ENCODE data around the gene RASSF8. TPM values are rescaled to one million over a fixed set of nuclear protein-coding genes. Genes with fewer than 3 reads are reported as not detected.
A peak's percentile ranks its signal among the peaks of the same experiment; 100 is the strongest.

The RASSF8 gene
- total RNA-seq, 2 donors from 2014 or later, result 1.3 to 12.8 TPM

GRCh38 chr12:26119391-26119989, 161.0 kb downstream of the RASSF8 start:
- Mint-ChIP-seq H3K4me1 (ENCODE audit: low read depth) (peaks cover 28% of the 10 kb centered on the region), H3K9me3 (no peaks in the 10 kb centered on the region), H3K36me3 (ENCODE audit: insufficient read depth in 2 of 2) (no peaks in the 10 kb centered on the region), H3K4me3 (no peak overlapping the region), H3K27ac (no peak overlapping the region), H3K27me3 (ENCODE audit: low read depth) (peaks cover 65% of the 10 kb centered on the region)
- DNase-seq (peak in 1 of 2 donors; percentile 2), ATAC-seq (replicated peaks in 1 of 2) (no peak)

GRCh38 chr12:26120561-26121274, 162.2 kb downstream of the RASSF8 start:
- H3K9me3 Mint-ChIP-seq, result no peaks in the 10 kb centered on the region
- H3K27me3 Mint-ChIP-seq (ENCODE audit: low read depth), result peaks cover 77% of the 10 kb centered on the region
- ATAC-seq (replicated peaks in 1 of 2), result no peak
- peak overlapping the region in 1 of 2 donors; percentile 71 for H3K4me3 Mint-ChIP-seq
- DNase-seq, result no peak
- peaks cover 33% of the 10 kb centered on the region for H3K4me1 Mint-ChIP-seq (ENCODE audit: low read depth)
- H3K36me3 Mint-ChIP-seq (ENCODE audit: insufficient read depth in 2 of 2), result no peaks in the 10 kb centered on the region
- H3K27ac Mint-ChIP-seq, result no peak overlapping the region

- Mint-ChIP-seq H3K27me3 (ENCODE audit: low read depth) (peaks cover 77% of the 10 kb centered on the region), H3K27ac (no peak overlapping the region), H3K9me3 (no peaks in the 10 kb centered on the region), H3K4me3 (peak overlapping the region; percentile 72 to 75), H3K4me1 (ENCODE audit: low read depth) (peaks cover 38% of the 10 kb centered on the region), H3K36me3 (ENCODE audit: insufficient read depth in 2 of 2) (no peaks in the 10 kb centered on the region)
- ATAC-seq (replicated peaks in 1 of 2) (no peak), DNase-seq (no peak)
Measured at GRCh38 chr12:26121323-26122060, 163.0 kb downstream of the RASSF8 start.

- Mint-ChIP-seq H3K27me3 (ENCODE audit: low read depth) (peaks cover 77% of the 10 kb centered on the region), H3K27ac (no peak overlapping the region), H3K4me1 (ENCODE audit: low read depth) (peaks cover 42% of the 10 kb centered on the region), H3K9me3 (no peaks in the 10 kb centered on the region), H3K4me3 (peak overlapping the region; percentile 72 to 75), H3K36me3 (ENCODE audit: insufficient read depth in 2 of 2) (no peaks in the 10 kb centered on the region)
- DNase-seq, result peak; percentile 36 to 53
- peak; percentile 59 to 61 for ATAC-seq (replicated peaks in 1 of 2)
Measured at GRCh38 chr12:26122061-26122680, 163.7 kb downstream of the RASSF8 start.

GRCh38 chr12:26122681-26123481, 164.4 kb downstream of the RASSF8 start:
- ATAC-seq (replicated peaks in 1 of 2) (peak; percentile 51 to 54), DNase-seq (peak; percentile 37 to 42)
- Mint-ChIP-seq H3K27me3 (ENCODE audit: low read depth) (peaks cover 78% of the 10 kb centered on the region), H3K4me1 (ENCODE audit: low read depth) (peaks cover 43% of the 10 kb centered on the region), H3K4me3 (peak overlapping the region; percentile 77 to 84), H3K9me3 (no peaks in the 10 kb centered on the region), H3K36me3 (ENCODE audit: insufficient read depth in 2 of 2) (no peaks in the 10 kb centered on the region), H3K27ac (no peak overlapping the region)

GRCh38 chr12:26123482-26123980, 165.0 kb downstream of the RASSF8 start:
- H3K4me3 Mint-ChIP-seq, result peak overlapping the region; percentile 77 to 84
- no peak overlapping the region for H3K27ac Mint-ChIP-seq

GRCh38 chr12:26124446-26125399, 166.2 kb downstream of the RASSF8 start, which contains the start of gene BHLHE41:
Gene BHLHE41, minus strand, starts transcription at chr12:26125037. Its CDS starts 258 bp downstream, at chr12:26124779.
- Mint-ChIP-seq H3K27me3 (ENCODE audit: low read depth) (peaks cover 84% of the 10 kb centered on the region), H3K4me3 (peak within 1 kb of the TSS; percentile 83 to 93), H3K4me1 (ENCODE audit: low read depth) (peaks cover 43% of the 10 kb centered on the region), H3K27ac (no peak within 1 kb of the TSS), H3K36me3 (ENCODE audit: insufficient read depth in 2 of 2) (no peaks in the 10 kb centered on the region), H3K9me3 (no peaks in the 10 kb centered on the region)
- ATAC-seq (replicated peaks in 1 of 2) (peak; percentile 12 to 16), DNase-seq (peak; percentile 11 to 19)

More at GRCh38 chr12:26123482-26123980, 165.0 kb downstream of the RASSF8 start:
- ATAC-seq (replicated peaks in 1 of 2) (peak in 1 of 2 donors; percentile 11), DNase-seq (no peak)
- H3K27me3 Mint-ChIP-seq (ENCODE audit: low read depth), result peaks cover 80% of the 10 kb centered on the region
- H3K36me3 Mint-ChIP-seq (ENCODE audit: insufficient read depth in 2 of 2), result no peaks in the 10 kb centered on the region
- peaks cover 43% of the 10 kb centered on the region for H3K4me1 Mint-ChIP-seq (ENCODE audit: low read depth)
- no peaks in the 10 kb centered on the region for H3K9me3 Mint-ChIP-seq

GRCh38 chr12:26125400-26126339, 167.2 kb downstream of the RASSF8 start:
- H3K9me3 Mint-ChIP-seq, result no peaks in the 10 kb centered on the region

GRCh38 chr12:26126340-26127284, 168.1 kb downstream of the RASSF8 start:
- ATAC-seq (replicated peaks in 1 of 2) (peak; percentile 41 to 45), DNase-seq (peak; percentile 43 to 53)
- H3K9me3 Mint-ChIP-seq, result no peaks in the 10 kb centered on the region
- H3K27ac Mint-ChIP-seq, result no peak overlapping the region
- H3K4me3 Mint-ChIP-seq, result peak overlapping the region; percentile 82 to 93
- H3K27me3 Mint-ChIP-seq (ENCODE audit: low read depth), result peaks cover 79% of the 10 kb centered on the region
- no peaks in the 10 kb centered on the region for H3K36me3 Mint-ChIP-seq (ENCODE audit: insufficient read depth in 2 of 2)
- peaks cover 40% of the 10 kb centered on the region for H3K4me1 Mint-ChIP-seq (ENCODE audit: low read depth)

More at GRCh38 chr12:26125400-26126339, 167.2 kb downstream of the RASSF8 start:
- H3K27ac Mint-ChIP-seq, result no peak overlapping the region
- DNase-seq, result peak; percentile 42 to 45
- peaks cover 82% of the 10 kb centered on the region for H3K27me3 Mint-ChIP-seq (ENCODE audit: low read depth)
- H3K36me3 Mint-ChIP-seq (ENCODE audit: insufficient read depth in 2 of 2), result no peaks in the 10 kb centered on the region
- ATAC-seq (replicated peaks in 1 of 2), result peak; percentile 41 to 44
- peaks cover 43% of the 10 kb centered on the region for H3K4me1 Mint-ChIP-seq (ENCODE audit: low read depth)
- peak overlapping the region; percentile 82 to 93 for H3K4me3 Mint-ChIP-seq

- Mint-ChIP-seq H3K9me3 (no peaks in the 10 kb centered on the region), H3K27ac (no peak overlapping the region), H3K4me1 (ENCODE audit: low read depth) (peaks cover 37% of the 10 kb centered on the region), H3K36me3 (ENCODE audit: insufficient read depth in 2 of 2) (no peaks in the 10 kb centered on the region), H3K4me3 (peak overlapping the region; percentile 5 to 11), H3K27me3 (ENCODE audit: low read depth) (peaks cover 79% of the 10 kb centered on the region)
- ATAC-seq (replicated peaks in 1 of 2), result no peak
- DNase-seq, result no peak
Measured at GRCh38 chr12:26127404-26127803, 168.9 kb downstream of the RASSF8 start.

Data from activated T-cell treated with anti-CD3 and anti-CD28 coated beads, Interleukin-2, amount 50 U/mL, for 72 hours (primary cell).